Stimulated activated naive CD8-positive, alpha-beta T cell treated with anti-CD3 and anti-CD28 coated beads, Interleukin-15, Interleukin-2, amounts not matched to agents 100 ng/mL and 50 ng/mL, for 24 hours (primary cell): ENCODE results near the gene RPL36.
A peak's percentile ranks its signal among the peaks of the same experiment; 100 is the strongest.
"Not testable (repeated sequence)": the region's sequence is repeated elsewhere in the genome, so short reads cannot be mapped to it uniquely, and the experiment has no call there.

Source experiments
- H3K27ac Mint-ChIP-seq: one replicate; pipeline ENCODE4 v1.8.0; 2021; ENCODE audit warnings: mild to moderate bottlenecking, mixed read lengths
- H3K27me3 Mint-ChIP-seq: one replicate; pipeline ENCODE4 v1.8.0; 2021; ENCODE audit warnings: mixed read lengths
- H3K36me3 Mint-ChIP-seq: one replicate; pipeline ENCODE4 v1.8.0; 2021; ENCODE audit warnings: low read depth, mixed read lengths
- H3K4me1 Mint-ChIP-seq: one replicate; pipeline ENCODE4 v1.8.0; 2021; ENCODE audit warnings: low read depth, mixed read lengths
- H3K4me3 Mint-ChIP-seq: one replicate; pipeline ENCODE4 v1.8.0; 2021; ENCODE audit warnings: mild to moderate bottlenecking, mixed read lengths
- H3K9me3 Mint-ChIP-seq: one replicate; pipeline ENCODE4 v1.8.0; 2021; ENCODE audit warnings: mixed read lengths

RPL36 gene

DNA sequence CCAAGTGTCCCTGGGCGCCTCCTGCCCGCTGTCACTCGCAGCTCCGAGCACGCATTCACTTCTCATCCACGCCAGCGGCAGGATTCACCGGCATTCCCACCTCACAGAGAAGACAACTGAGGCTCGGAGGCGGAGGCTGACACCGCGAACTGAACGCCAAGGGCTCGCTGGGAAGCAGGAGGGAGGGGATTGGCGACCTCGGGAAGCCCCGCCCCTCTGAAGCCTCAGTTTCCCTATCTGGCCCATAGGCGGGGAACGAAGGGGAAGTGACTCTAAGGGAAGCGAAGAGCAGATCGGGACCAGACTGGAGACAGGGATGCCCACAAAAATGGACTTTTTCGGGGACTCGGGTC, 10.0 kb upstream of the RPL36 start:
- H3K27ac Mint-ChIP-seq = peak overlapping the region; percentile 97
- no peaks in the 10 kb centered on the region for H3K36me3 Mint-ChIP-seq
- no peaks in the 10 kb centered on the region for H3K9me3 Mint-ChIP-seq
- H3K27me3 Mint-ChIP-seq = no peaks in the 10 kb centered on the region
- peaks cover 21% of the 10 kb centered on the region for H3K4me1 Mint-ChIP-seq
- peak overlapping the region; percentile 98 for H3K4me3 Mint-ChIP-seq

DNA sequence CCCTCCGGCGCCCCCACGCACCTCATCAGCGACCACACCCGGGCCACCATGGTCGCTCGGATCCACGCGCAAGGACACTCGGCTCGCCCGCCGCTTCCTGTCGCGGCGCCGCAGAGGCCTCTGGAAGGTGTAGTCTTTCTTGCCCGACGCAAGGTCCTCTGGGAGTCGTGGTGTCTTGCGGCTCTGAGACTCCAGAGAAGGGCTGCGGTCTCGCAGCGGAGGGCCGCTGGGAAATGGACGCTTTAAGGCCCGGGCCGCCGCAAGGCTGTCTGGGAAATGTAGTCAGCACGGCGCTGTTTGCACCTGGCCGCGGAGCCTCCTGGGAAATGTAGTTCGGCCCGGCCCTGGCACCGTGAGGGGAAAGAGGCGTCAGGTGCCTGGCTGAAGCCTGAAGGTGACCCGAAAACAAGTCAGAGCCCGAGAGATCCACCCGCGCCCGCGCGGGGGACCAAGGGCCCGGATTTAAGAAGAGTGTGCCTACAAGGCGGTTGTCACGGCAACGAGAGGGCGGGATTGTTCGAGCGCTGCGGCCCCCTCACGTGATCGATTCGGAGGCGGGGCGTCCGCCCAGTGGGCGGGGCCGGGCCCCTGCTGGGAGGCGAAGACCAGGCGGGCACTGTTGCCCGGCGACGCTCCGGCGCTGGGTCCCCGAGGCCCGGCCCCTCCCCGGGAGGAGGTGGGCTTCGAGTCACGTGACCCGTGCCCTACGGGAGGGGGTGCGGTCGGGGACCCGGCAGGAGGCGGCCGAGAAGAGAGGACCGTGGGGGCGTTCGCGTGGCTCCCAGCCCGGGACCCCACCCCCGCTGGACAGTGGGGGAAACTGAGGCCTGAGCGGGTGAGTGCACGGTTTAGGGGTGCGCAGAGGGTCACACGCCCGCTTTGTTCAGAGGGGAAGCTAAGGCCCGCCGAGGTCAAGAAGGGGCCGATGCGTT, 9.4 kb upstream of the RPL36 start, which contains the start of the genes HSD11B1L and MICOS13:
TSS of gene HSD11B1L (plus strand) at position 591 of the 932 bp plus-strand sequence. CDS start 3,806 bp downstream, outside the sequence.
TSS of gene MICOS13 (minus strand) at position 80 of the 932 bp plus-strand sequence. CDS start at position 50, 30 bp downstream.
- H3K4me1 Mint-ChIP-seq = peaks cover 21% of the 10 kb centered on the region
- no peaks in the 10 kb centered on the region for H3K36me3 Mint-ChIP-seq
- H3K27ac Mint-ChIP-seq = peak within 1 kb of the TSS; percentile 97
- no peaks in the 10 kb centered on the region for H3K9me3 Mint-ChIP-seq
- H3K4me3 Mint-ChIP-seq = peak within 1 kb of the TSS; percentile 98
- H3K27me3 Mint-ChIP-seq = no peaks in the 10 kb centered on the region

DNA sequence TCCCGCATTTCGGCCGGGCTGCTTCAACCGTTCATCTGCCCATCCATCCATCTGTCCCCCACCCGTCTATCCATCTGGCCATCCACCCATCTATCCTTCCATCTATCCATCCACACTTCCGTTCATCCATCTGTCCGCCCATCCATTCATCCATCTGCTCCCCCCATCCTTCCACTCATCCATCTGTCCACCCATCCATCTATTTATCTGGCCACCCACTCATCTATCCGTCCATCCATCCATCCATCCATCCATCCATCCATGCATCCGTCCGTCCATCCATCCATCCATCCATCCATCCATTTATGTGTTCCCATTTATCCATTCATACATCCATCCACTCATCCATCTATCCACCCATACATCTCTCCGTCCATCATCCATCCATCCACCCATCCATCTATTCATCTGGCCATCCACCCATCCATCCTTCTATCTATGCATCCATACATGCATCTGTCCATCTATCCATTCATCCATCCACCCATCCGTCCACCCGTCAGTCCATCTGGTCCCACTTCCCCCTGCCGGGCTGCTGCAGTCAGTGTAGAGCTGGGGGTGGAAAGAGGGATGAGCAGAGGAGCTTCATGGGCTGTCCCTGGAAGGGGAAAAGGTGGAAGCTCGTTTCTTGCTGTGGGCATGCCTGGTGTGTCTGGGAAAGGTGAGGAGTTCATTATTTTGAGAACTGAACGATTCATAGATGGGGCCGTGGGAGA, 8.5 kb upstream of the RPL36 start:
- H3K4me1 Mint-ChIP-seq = peaks cover 25% of the 10 kb centered on the region

DNA sequence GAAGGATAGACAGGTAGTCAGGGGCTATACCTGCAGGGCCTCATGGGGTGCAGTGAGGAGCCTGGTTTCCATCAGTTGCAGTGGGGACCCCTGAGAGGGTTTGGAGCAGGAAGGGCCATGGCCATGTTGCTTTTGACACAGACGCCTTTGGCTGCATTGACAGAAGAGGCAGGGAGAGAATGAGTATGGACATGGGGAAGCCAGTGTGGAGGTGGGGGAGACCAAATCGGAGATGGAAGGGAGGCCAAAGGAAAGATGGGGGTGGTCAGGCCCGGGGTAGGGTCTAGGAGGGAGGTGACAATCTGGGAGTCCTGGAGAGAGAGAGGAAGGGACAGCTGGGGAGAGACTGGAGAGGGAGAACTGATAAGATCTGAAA, 8.0 kb upstream of the RPL36 start:
- H3K27me3 Mint-ChIP-seq = no peaks in the 10 kb centered on the region
- H3K36me3 Mint-ChIP-seq = no peaks in the 10 kb centered on the region
- H3K9me3 Mint-ChIP-seq = no peaks in the 10 kb centered on the region
- peaks cover 26% of the 10 kb centered on the region for H3K4me1 Mint-ChIP-seq
- peak overlapping the region; percentile 66 for H3K4me3 Mint-ChIP-seq
- no peak overlapping the region for H3K27ac Mint-ChIP-seq

More for the DNA sequence above, 8.5 kb upstream of the RPL36 start:
- no peaks in the 10 kb centered on the region for H3K27me3 Mint-ChIP-seq
- H3K9me3 Mint-ChIP-seq = no peaks in the 10 kb centered on the region
- H3K36me3 Mint-ChIP-seq = no peaks in the 10 kb centered on the region
- peak overlapping the region; percentile 79 for H3K27ac Mint-ChIP-seq
- peak overlapping the region; percentile 66 for H3K4me3 Mint-ChIP-seq

DNA sequence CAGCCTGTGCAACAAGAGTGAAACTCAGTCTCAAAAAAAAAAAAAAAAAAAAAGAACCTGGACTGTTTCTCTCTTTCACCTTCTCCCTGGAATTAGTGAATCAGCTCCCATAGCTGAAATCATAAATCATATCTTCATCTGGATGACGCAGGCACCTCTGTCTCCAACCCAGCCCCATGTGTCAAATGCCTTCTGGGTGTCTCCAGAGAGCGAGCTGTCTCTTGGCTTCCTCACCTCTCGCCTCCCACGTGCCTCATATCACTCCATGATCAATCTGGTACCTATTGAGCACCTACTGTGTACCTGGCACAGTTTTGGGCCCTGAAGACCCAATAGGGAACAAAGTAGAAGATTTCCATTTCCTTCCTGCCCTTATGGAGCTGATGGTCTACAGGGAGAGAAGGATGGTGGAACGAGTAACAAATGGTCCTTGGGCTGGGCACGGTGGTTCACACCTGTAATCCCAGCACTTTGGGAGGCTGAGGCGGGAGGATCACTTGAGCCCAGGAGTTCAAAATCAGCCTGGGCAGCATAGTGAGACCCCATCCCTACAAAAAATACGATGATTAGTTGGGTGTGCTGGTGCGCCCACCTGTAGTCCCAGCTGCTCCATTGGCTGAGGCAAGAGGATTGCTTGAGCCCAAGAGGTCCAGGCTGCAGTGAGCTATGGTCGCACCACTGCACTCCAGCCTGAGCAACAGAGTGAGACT, 6.8 kb upstream of the RPL36 start:
- Mint-ChIP-seq H3K36me3 (no peaks in the 10 kb centered on the region), H3K27me3 (no peaks in the 10 kb centered on the region), H3K27ac (no peak overlapping the region), H3K4me3 (peak overlapping the region; percentile 15), H3K9me3 (no peaks in the 10 kb centered on the region), H3K4me1 (peaks cover 29% of the 10 kb centered on the region)

DNA sequence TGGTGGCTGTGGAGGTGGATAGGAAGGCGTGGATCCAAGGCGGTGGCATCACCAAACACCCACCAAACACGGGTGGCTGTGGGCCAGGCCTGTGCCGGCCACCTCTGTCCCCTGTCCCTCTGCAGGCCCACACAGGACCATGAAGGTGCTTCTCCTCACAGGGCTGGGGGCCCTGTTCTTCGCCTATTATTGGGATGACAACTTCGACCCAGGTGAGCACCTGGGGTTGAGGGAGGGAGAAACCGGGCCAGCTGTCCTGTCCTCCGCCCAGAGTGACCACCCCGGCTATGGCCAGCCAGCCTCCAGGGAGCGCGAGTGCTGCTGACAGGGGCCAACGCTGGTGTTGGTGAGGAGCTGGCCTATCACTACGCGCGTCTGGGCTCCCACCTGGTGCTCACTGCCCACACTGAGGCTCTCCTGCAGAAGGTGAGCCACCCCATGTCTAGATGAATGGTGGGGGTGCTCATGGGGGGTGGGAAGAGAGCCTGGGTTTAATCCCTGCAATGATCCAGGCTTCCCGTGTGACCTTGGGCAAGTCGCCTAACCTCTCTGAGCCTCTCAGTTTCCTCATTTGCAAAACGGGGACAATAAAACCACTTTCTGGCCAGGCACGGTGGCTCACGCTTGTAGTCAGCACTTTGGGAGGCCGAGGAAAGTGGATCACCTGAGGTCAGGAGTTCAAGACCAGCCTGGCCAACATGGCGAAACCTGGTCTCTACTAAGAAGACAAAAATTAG, 5.2 kb upstream of the RPL36 start:
- H3K4me3 Mint-ChIP-seq = no peak overlapping the region
- peaks cover 29% of the 10 kb centered on the region for H3K4me1 Mint-ChIP-seq
- H3K36me3 Mint-ChIP-seq = peaks cover under 1% of the 10 kb centered on the region
- H3K27me3 Mint-ChIP-seq = no peaks in the 10 kb centered on the region
- no peak overlapping the region for H3K27ac Mint-ChIP-seq
- H3K9me3 Mint-ChIP-seq = no peaks in the 10 kb centered on the region

DNA sequence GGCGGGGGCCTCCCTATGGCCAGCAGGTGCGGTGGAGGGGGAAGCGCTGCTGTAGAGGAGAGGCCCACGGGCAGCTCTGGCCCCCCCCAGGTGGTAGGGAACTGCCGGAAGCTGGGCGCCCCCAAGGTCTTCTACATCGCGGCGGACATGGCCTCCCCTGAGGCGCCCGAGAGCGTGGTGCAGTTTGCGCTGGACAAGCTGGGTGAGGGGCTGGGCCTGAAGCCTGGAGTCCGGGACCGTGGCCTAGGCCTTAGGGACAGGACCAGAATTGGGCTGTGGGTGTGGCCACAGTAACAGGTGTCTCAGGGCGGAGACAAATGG, 3.8 kb upstream of the RPL36 start:
- Mint-ChIP-seq H3K36me3 (peaks cover 13% of the 10 kb centered on the region), H3K9me3 (no peaks in the 10 kb centered on the region), H3K27me3 (no peaks in the 10 kb centered on the region), H3K27ac (peak overlapping the region; percentile 70), H3K4me1 (peaks cover 33% of the 10 kb centered on the region), H3K4me3 (peak overlapping the region; percentile 78)

DNA sequence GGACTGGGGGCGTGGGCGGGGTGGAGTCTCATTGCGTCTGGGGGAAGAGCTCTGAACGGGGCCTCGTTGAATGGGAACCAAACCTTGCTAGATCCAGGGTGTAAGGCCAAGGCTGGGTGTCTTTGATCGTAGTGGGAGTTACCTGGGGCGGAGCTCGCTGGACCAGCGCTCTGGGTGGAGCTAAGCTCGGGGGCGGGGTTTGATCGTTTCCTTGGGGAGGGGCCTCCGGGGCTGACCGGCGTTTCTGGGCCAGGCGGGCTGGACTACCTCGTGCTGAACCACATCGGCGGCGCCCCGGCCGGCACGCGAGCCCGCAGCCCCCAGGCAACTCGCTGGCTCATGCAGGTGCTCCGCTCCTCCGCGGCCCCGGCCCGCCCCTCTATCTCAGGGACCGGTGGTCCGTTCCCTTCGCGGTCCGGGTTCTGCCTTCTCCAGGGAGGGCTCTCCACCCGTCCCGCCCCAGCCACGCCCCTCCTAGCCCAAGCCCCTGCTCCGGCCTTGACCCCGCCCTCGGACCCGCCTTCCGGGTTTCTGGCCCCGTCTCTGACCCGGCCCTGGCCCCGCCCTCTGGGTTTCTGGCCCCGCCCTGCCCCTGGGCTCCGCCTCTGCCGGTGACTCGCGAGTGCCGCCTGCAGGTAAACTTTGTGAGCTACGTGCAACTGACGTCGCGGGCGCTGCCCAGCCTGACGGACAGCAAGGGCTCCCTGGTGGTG, 3.3 kb upstream of the RPL36 start:
- peak overlapping the region; percentile 70 for H3K27ac Mint-ChIP-seq
- peaks cover 16% of the 10 kb centered on the region for H3K36me3 Mint-ChIP-seq
- H3K27me3 Mint-ChIP-seq = no peaks in the 10 kb centered on the region
- no peaks in the 10 kb centered on the region for H3K9me3 Mint-ChIP-seq
- H3K4me1 Mint-ChIP-seq = peaks cover 31% of the 10 kb centered on the region
- H3K4me3 Mint-ChIP-seq = peak overlapping the region; percentile 78

DNA sequence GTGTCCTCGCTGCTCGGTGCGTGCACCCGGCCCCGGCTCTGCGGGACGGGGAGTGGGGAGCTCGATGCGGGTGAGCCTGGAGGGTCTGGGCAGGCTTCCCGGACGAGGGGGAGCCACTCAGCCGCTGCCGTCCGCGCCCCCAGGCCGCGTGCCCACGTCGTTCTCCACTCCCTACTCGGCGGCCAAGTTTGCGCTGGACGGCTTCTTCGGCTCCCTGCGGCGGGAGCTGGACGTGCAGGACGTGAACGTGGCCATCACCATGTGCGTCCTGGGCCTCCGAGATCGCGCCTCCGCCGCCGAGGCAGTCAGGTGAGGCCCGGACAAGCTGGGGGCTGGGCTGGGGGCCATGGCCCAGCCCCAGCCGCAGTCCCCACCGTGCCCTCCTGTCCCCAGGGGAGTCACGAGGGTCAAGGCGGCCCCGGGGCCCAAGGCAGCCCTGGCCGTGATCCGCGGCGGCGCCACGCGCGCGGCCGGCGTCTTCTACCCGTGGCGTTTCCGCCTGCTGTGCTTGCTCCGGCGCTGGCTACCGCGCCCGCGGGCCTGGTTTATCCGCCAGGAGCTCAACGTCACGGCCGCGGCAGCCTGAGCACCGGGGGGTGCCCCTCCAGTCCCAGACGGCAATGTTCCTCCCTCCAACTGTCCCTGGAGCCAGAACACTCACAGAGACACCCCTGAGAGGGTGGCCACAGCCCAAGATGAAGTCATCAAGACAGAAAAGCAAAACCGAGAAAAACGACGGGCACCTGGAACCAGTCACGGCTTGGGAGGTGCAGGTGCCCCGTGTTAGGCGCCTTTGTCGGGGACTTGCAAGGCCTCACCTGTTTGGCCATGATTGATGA, 2.5 kb upstream of the RPL36 start:
- H3K9me3 Mint-ChIP-seq = no peaks in the 10 kb centered on the region
- H3K27me3 Mint-ChIP-seq = no peaks in the 10 kb centered on the region
- H3K4me1 Mint-ChIP-seq = peaks cover 36% of the 10 kb centered on the region
- H3K36me3 Mint-ChIP-seq = peaks cover 24% of the 10 kb centered on the region
- H3K27ac Mint-ChIP-seq = no peak overlapping the region
- H3K4me3 Mint-ChIP-seq = peak overlapping the region; percentile 78

DNA sequence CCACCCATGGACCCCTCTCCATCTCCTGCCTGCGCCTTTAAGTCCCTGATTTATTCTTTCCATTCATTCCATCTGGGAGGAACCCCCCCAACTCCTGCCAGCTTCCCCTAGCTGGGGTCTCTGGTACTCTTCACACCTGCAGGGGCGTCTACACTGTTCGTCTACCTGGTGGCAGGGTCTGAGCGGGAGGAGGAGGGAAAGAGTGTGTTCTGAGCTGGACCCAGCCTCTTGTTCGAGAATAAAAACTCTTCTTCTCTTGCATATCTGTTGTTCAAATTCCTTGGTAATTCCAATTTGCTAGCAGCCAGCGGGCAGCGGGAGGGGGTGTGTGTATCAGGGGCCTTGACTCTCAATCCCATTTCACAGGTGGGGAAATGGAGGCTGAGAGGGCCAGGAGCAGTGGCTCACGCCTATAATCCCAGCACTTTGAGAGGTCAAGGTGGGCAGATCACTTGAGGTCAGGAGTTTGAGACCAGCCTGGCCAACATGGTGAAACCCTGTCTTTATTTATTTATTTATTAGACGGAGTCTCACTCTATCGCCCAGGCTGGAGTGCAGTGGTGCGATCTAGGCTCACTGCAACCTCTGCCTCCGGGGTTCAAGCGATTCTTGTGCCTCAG, 1.7 kb upstream of the RPL36 start:
- H3K36me3 Mint-ChIP-seq = peaks cover 31% of the 10 kb centered on the region
- peaks cover 43% of the 10 kb centered on the region for H3K4me1 Mint-ChIP-seq
- H3K27me3 Mint-ChIP-seq, H3K27ac Mint-ChIP-seq, H3K9me3 Mint-ChIP-seq: not testable (repeated sequence)
- H3K4me3 Mint-ChIP-seq = peak overlapping the region; percentile 3

DNA sequence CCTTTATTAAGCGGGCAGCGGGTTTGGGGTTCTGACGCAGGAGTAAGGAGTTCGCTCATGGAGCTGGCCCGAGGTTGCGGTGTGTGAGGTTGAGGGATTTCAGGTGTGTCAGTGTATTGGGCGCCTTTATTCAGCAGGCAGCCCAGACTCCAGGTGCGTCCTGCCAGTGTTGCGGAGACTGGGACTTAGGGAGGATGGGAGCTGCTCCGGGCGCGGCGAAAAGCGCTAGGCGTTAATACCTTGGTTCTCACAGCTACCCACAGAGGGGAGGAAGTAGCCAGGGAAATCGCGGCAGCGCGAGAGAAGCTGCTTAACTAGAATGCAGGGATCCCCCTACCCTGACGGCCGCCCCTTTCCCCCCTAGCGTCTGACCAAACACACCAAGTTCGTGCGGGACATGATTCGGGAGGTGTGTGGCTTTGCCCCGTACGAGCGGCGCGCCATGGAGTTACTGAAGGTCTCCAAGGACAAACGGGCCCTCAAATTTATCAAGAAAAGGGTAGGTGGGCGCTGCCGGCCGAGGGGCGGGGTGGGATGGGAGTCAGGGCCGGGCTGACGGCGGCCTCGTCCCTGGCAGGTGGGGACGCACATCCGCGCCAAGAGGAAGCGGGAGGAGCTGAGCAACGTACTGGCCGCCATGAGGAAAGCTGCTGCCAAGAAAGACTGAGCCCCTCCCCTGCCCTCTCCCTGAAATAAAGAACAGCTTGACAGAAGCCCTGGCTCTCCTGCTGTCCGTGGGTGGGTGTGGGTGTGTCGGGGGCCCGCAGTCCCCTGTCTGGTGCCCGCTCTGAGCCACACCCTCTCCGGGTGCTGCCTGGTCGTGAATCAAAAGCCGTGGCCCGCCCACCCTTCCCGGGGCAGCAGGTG, 1.1 kb downstream of the RPL36 start:
- Mint-ChIP-seq H3K27me3 (no peaks in the 10 kb centered on the region), H3K36me3 (peaks cover 39% of the 10 kb centered on the region), H3K9me3 (no peaks in the 10 kb centered on the region), H3K4me3 (peak overlapping the region; percentile 96), H3K4me1 (peaks cover 43% of the 10 kb centered on the region), H3K27ac (peak overlapping the region; percentile 97)
